Subcutaneous abdominal adipose tissue (tissue), 5 donors: ENCODE results near the gene NOP53.

Experiments
- H3K27ac ChIP-seq: one replicate; pipeline ENCODE4 v1.7.0; 2013; ENCODE audit warnings: low read depth, mild to moderate bottlenecking, inconsistent platforms, low read length, moderate library complexity
- H3K27me3 ChIP-seq, 5 donors: one replicate each; pipeline ENCODE4 v1.7.0; 2013; ENCODE audit warnings: low read length in 5 of 5, inconsistent platforms in 1 of 5; ENCODE audit not compliant: control insufficient read depth in 5 of 5, insufficient read depth in 4 of 5
- H3K36me3 ChIP-seq, 5 donors: one replicate each; pipeline ENCODE4 v1.7.0; 2013; ENCODE audit warnings: low read length in 5 of 5; ENCODE audit not compliant: control insufficient read depth in 5 of 5, insufficient read depth in 5 of 5
- H3K4me1 ChIP-seq, 5 donors: one replicate each; pipeline ENCODE4 v1.7.0; 2013; ENCODE audit warnings: low read length in 5 of 5, mild to moderate bottlenecking in 3 of 5, moderate library complexity in 1 of 5; ENCODE audit not compliant: control insufficient read depth in 5 of 5, insufficient read depth in 5 of 5
- H3K4me3 ChIP-seq, 5 donors: one replicate each; pipeline ENCODE4 v1.7.0; 2013; ENCODE audit warnings: low read length in 5 of 5, low read depth in 1 of 5
- H3K9ac ChIP-seq, 5 donors: one replicate each; pipeline ENCODE4 v1.7.0; 2013; ENCODE audit warnings: low read length in 5 of 5, mild to moderate bottlenecking in 4 of 5, moderate library complexity in 3 of 5
- H3K9me3 ChIP-seq, 5 donors: one replicate each; pipeline ENCODE4 v1.7.0; 2013; ENCODE audit warnings: low read length in 5 of 5; ENCODE audit not compliant: control insufficient read depth in 5 of 5
- donor health status: healthy.
- donor health status: healthy.
- donor health status: healthy.
- donor health status: healthy.
- donor health status: healthy.

The NOP53 gene

DNA sequence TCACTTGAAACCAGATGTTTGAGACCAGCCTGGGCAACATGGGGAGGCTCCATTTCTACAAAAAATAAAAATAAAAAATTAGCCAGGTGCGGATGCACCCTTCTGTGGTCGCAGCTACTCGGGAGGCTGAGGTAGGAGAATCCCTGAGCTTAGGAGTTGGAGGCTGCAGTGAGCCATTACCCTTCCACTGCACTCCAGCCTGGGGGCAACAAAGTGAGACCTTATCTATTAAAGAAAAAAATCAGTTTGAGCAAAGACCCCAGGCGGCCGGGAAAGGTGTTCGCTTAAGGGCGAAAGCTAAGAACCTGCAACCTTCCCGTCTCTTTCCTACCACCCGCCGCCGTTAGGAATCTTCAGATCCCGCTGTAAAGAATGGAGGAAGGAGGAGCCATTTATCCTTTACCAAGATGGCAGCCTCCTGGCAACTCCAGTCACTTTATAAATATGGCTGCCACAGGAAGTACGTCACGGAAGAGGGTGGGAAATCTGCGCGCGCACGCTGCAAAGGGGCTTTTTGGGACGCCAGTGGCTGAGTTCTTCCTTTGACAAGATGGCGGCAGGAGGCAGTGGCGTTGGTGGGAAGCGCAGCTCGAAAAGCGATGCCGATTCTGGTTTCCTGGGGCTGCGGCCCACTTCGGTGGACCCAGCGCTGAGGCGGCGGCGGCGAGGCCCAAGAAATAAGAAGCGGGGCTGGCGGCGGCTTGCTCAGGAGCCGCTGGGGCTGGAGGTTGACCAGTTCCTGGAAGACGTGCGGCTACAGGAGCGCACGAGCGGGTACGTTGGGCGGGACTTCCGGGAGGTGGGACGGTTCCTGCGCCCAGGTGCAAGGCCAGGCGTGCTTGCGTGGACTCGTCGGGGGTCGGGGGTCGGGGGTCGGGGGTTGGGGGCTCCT lies at the start of gene NOP53:
NOP53 (plus strand) TSS at position 537 of the 892 bp plus-strand sequence; CDS start at position 551, 14 bp downstream.
- Histone ChIP-seq H3K4me1 (peaks cover 14 to 43% (median 34%) of the 10 kb centered on the region in 5 donors), H3K27me3 (peaks cover 0 to 8% (median 0%) of the 10 kb centered on the region in 5 donors), H3K4me3 (peak within 1 kb of the TSS; percentile 70 to 85 (median 75)), H3K27ac (peak within 1 kb of the TSS; percentile 99), H3K9me3 (no peaks in the 10 kb centered on the region), H3K36me3 (peaks cover 0 to 45% (median 40%) of the 10 kb centered on the region in 5 donors), H3K9ac (peak within 1 kb of the TSS; percentile 63 to 94 (median 78))

DNA sequence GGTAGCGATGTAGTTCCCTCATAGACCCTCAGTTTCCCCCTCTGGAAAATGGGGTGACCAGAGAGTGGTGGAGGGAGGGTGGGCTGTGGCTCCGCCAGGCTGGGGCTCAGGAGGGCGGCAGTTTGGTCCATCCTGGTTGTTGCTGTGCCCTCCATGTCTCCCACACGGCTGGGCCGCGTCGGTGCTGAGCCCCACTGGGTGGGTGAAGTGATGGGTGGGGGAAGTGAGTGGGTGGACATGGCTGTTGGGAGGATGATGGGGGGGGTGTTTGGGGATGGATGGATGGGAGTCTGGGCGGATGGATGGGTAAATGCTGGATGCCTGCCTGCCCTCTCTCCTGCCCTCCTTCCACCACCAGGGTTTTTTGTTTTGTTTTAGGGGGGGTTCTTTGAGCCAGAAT lies 48.7 kb upstream of the NOP53 start:
- H3K27me3 ChIP-seq, result no peaks in the 10 kb centered on the region
- peaks cover 0 to 4% (median 0%) of the 10 kb centered on the region in 5 donors for H3K4me1 ChIP-seq
- no peak overlapping the region for H3K4me3 ChIP-seq
- H3K27ac ChIP-seq, result no peak overlapping the region
- H3K9me3 ChIP-seq, result no peaks in the 10 kb centered on the region
- no peak overlapping the region for H3K9ac ChIP-seq
- peaks cover 0 to 68% (median 48%) of the 10 kb centered on the region in 5 donors for H3K36me3 ChIP-seq

DNA sequence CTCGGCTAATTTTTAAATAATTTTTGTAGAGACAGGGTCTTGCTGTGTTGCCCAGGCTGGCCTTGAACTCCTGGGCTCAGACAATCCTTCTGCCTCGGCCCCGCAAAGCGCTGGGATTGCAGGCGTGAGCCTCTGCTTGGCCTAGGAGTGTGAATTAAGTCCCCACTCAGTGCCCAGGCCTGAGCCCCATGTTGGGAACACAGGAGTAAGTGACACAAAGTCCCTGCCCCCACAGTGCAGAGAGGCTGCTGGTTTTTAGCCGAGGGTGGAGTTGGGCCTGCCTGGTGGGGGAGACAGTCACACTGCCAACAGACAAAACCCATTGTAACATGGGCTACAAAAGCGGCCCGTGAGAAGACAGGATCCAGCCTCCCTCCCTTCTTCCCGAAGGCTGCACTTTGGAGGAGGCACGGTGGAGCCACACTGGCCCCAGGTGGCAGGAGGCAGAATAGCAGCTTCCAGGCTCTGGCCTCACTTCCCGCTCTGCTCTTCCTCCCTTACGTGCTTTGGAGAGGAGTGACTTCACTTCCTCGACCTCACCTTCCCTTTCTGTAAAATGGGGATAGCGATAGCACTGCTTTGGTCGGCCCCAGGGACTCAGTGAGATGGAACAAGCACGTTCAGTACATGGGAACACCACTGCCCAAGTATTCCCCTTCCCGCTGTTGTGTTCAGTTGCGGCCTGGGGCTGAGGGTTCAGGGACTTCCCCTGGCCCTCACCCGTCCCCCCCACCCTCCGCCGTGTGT lies 47.3 kb upstream of the NOP53 start:
- Histone ChIP-seq H3K27me3 (no peaks in the 10 kb centered on the region), H3K4me1 (peaks cover 0 to 4% (median 0%) of the 10 kb centered on the region in 5 donors), H3K9me3 (no peaks in the 10 kb centered on the region), H3K4me3 (no peak overlapping the region), H3K9ac (no peak overlapping the region), H3K27ac (no peak overlapping the region), H3K36me3 (peaks cover 0 to 70% (median 50%) of the 10 kb centered on the region in 5 donors)

DNA sequence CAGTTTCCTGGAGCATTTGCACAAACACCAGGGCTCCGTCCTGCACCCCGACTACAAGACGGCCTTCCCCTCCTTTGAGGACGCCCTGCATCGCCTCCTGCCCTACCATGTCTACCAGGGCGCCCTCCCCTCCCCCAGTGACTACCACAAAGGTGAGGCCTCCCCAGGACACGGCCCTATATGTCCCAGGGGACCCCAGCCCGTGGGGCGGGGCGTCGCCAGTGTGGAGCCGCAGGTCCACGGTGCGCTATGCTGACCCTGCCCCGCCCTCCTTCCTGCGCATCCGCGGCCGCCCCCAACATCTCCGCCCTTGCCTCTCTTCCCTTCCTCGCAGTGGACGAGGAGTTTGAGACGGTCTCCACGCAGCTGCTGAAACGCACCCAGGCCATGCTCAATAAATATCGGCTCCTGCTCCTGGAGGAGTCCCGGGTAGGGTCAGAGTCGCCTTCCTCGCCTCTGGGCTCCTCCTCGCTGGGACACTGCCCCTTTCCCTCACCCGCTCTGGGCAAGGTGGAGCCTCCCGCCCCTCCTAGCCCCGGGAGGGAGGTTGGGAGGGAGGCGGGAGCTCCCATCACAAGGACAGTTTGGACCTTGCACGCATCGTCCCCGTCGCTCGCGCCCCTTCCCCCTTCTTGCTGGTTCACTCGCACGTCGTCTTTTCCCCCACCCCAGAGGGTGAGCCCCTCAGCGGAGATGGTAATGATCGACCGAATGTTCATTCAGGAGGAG lies 46.6 kb upstream of the NOP53 start:
- Histone ChIP-seq H3K4me1 (peaks cover 0 to 4% (median 0%) of the 10 kb centered on the region in 5 donors), H3K4me3 (no peak overlapping the region), H3K36me3 (peaks cover 0 to 70% (median 45%) of the 10 kb centered on the region in 5 donors), H3K27me3 (no peaks in the 10 kb centered on the region), H3K9me3 (no peaks in the 10 kb centered on the region), H3K9ac (no peak overlapping the region), H3K27ac (no peak overlapping the region)

DNA sequence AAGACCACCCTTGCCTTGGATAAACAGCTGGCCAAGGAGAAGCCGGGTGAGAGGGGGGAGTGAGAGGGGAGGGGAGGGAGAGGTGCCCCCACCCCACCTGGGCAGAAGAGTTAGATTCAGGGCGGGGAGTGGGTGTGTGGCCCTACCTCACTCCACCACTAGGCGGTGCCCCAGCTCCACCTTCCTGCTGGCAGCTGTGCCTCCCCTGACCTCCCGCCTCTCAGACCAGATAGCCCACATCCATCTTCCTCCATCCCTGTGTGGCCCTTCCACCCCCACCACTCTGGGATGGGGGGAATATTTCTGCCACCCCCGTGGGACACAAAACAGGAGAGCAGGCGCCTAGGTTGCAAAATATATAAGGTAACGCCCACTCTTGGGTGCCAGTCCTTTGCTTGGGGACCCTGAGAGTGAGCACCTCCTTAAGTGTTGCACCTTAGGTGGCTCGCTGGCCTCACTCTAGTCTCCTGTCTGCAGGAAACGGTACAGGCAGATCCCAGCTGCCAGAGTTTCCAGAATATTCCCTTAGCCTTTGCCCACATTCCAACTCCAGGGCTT lies 45.9 kb upstream of the NOP53 start:
- H3K36me3 ChIP-seq, result peaks cover 0 to 73% (median 45%) of the 10 kb centered on the region in 5 donors
- peaks cover 0 to 4% (median 0%) of the 10 kb centered on the region in 5 donors for H3K4me1 ChIP-seq
- no peak overlapping the region for H3K27ac ChIP-seq

DNA sequence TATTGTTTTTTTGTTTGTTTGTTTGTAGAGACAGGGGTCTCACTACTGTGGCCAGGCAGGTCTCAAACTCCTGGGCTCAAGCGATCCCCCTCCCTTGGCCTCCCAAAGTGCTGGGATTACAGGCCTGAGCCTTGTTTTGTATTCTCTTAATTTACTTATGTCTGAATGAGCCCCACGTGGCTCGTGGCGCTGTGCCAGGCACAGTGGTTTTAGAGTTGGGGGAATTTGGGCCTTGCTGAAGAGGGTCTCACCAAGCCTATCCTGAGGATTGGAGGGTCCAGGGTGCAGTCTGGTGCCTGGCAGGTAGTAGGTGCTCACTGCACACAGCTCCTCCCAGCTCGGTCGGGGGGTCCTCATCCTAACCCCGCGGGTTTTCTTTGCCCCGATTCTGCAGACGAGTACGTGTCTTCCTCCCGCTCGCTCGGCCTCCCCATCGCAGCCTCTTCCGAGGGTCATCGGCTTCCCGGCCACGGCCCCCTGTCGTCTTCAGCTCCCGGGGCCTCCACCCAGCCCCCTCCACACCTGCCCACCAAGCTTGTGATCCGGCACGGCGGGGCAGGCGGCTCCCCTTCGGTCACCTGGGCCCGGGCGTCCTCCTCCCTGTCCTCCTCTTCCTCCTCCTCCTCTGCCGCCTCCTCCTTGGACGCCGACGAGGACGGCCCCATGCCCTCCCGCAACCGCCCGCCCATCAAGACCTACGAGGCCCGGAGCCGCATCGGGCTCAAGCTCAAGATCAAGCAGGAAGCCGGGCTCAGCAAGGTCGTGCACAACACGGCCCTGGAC lies 44.2 kb upstream of the NOP53 start:
- no peak overlapping the region for H3K4me3 ChIP-seq
- H3K27ac ChIP-seq, result no peak overlapping the region
- H3K4me1 ChIP-seq, result peaks cover 0 to 4% (median 0%) of the 10 kb centered on the region in 5 donors
- H3K36me3 ChIP-seq, result peaks cover 0 to 62% (median 38%) of the 10 kb centered on the region in 5 donors
- no peaks in the 10 kb centered on the region for H3K27me3 ChIP-seq
- peaks cover 0 to 4% (median 0%) of the 10 kb centered on the region in 5 donors for H3K9me3 ChIP-seq
- H3K9ac ChIP-seq, result no peak overlapping the region

More for the DNA sequence above, 45.9 kb upstream of the NOP53 start:
- no peak overlapping the region for H3K9ac ChIP-seq
- H3K27me3 ChIP-seq, result no peaks in the 10 kb centered on the region
- no peaks in the 10 kb centered on the region for H3K9me3 ChIP-seq
- no peak overlapping the region for H3K4me3 ChIP-seq

DNA sequence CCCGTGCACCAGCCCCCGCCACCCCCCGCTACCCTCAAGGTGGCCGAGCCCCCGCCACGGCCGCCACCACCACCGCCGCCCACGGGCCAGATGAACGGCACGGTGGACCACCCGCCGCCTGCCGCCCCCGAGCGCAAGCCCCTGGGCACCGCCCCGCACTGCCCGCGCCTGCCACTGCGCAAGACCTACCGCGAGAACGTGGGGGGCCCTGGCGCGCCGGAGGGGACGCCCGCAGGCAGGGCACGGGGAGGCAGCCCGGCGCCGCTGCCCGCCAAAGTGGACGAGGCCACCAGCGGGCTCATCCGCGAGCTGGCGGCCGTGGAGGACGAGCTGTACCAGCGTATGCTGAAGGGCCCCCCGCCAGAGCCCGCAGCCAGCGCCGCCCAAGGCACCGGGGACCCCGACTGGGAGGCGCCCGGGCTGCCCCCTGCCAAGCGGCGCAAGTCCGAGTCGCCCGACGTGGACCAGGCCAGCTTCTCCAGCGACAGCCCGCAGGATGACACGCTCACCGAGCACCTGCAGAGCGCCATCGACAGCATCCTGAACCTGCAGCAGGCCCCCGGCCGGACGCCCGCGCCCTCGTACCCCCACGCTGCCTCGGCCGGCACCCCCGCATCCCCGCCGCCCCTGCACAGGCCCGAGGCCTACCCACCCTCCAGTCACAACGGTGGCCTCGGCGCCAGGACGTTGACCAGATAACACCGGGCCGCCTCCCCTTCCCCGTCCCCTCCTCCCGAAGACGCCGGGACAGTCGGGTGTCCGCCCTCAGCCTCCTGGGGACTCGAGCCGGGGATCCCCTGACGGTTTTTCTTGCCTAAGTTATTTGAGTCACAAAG lies 43.4 kb upstream of the NOP53 start:
- H3K27me3 ChIP-seq, result no peaks in the 10 kb centered on the region
- H3K36me3 ChIP-seq, result peaks cover 0 to 54% (median 34%) of the 10 kb centered on the region in 5 donors
- peaks cover 0 to 4% (median 0%) of the 10 kb centered on the region in 5 donors for H3K4me1 ChIP-seq
- no peak overlapping the region for H3K9ac ChIP-seq
- H3K9me3 ChIP-seq, result peaks cover 0 to 4% (median 0%) of the 10 kb centered on the region in 5 donors
- H3K4me3 ChIP-seq, result no peak overlapping the region
- H3K27ac ChIP-seq, result no peak overlapping the region

DNA sequence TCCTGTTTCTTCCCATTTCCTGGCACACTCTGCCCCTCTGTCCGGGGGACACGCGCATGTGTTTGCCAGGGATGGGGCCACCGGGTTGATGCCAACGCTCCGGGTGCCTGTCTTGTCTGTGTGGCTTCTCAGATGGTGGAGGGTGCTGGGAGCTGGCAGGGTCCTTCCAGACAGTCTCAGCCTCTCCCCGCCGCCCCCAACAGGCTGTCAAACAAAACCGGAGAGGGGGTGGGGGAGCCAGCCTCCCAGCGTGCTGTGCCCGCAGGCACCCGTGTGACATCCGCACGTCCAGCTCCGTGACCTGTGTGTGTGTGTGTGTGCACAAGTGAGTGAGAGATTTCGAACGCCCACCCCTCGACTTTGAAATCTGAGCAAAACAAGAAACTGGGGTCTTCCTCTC lies 42.7 kb upstream of the NOP53 start:
- Histone ChIP-seq H3K36me3 (peaks cover 0 to 54% (median 34%) of the 10 kb centered on the region in 5 donors), H3K4me3 (no peak overlapping the region), H3K9me3 (peaks cover 0 to 4% (median 0%) of the 10 kb centered on the region in 5 donors), H3K4me1 (peaks cover 0 to 4% (median 0%) of the 10 kb centered on the region in 5 donors), H3K9ac (no peak overlapping the region), H3K27me3 (no peaks in the 10 kb centered on the region), H3K27ac (no peak overlapping the region)
